Fibroblast of villous mesenchyme (primary cell): ENCODE data around the gene HINFP. TPM values are rescaled to one million over a fixed set of nuclear protein-coding genes. Genes with fewer than 3 reads are reported as not detected.
"Not testable (repeated sequence)": the region's sequence is repeated elsewhere in the genome, so short reads cannot be mapped to it uniquely, and the experiment has no call there.

ENCODE experiments used
- DNase-seq: peaks from one replicate; pipeline ENCODE4 v3.0.0-alpha.2; 2010; ENCODE audit warnings: low read depth
- H3K4me3 ChIP-seq: 2 replicates; pipeline ENCODE4 v1.5.1; 2011; ENCODE audit warnings: low read depth, mild to moderate bottlenecking, low read length
- CTCF ChIP-seq: IDR thresholded peaks from 2 replicates; pipeline ENCODE4 v1.5.1; 2012; ENCODE audit warnings: low read depth, mild to moderate bottlenecking, low read length; ENCODE audit not compliant: insufficient read depth
- total RNA-seq: library from RNA; depleted of rRNA; stranded (reverse); fragments of >200 nt; gene quantifications from 2 replicates; pipeline ENCODE4 v1.2.3, GENCODE V29; 2012

The HINFP gene
- total RNA-seq, 1 donor = 18.6 TPM

- TF ChIP-seq CTCF = no peak
- DNase-seq = peak; percentile 43
- H3K4me3 ChIP-seq = no peak overlapping the region
Measured at GRCh38 chr11:119126675-119127268, 5.4 kb downstream of the HINFP start.

GRCh38 chr11:119130662-119131061, 9.3 kb downstream of the HINFP start:
- peak; percentile 14 for TF ChIP-seq CTCF
- peak; percentile 68 for DNase-seq
- no peak overlapping the region for H3K4me3 ChIP-seq

DNA sequence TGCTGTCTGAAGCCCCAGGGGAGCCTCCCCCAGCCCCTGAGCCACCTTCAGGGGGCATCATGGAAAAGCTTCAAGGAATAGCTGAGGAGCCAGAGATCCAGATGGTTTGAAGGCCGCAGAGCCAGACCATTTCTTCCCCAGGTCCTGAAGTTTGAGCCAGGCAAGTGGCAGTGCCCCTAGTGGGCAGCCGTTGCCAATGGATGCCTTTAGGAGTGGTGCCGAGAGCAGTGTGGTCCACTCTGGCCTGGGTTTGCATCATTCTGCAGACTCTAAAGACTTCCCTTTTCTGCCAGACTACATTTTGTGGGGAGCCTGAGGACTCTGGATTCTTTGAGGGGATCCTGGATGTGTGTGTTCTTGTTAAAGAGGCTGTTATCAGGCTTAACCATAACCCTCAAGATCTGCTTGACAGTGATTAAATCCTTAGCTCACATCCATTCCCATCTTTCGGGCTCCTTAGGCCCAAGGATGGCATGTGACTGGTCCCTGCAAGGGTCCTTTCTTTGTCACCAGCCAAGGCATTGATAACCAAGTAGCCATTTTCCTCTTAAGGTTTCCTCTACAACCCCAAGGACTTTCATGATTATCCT, 13.1 kb downstream of the HINFP start:
- peak; percentile 54 for TF ChIP-seq CTCF
- H3K4me3 ChIP-seq = no peak overlapping the region
- no peak for DNase-seq

GRCh38 chr11:119139276-119139675, 17.9 kb downstream of the HINFP start:
- H3K4me3 ChIP-seq, DNase-seq: not testable (repeated sequence)

- peak; percentile 76 for DNase-seq
- no peak overlapping the region for H3K4me3 ChIP-seq
- TF ChIP-seq CTCF = peak; percentile 62
Measured at GRCh38 chr11:119144825-119145486, 23.6 kb downstream of the HINFP start.

GRCh38 chr11:119145551-119145950, 24.2 kb downstream of the HINFP start:
- no peak for TF ChIP-seq CTCF
- no peak overlapping the region for H3K4me3 ChIP-seq
- no peak for DNase-seq

DNA sequence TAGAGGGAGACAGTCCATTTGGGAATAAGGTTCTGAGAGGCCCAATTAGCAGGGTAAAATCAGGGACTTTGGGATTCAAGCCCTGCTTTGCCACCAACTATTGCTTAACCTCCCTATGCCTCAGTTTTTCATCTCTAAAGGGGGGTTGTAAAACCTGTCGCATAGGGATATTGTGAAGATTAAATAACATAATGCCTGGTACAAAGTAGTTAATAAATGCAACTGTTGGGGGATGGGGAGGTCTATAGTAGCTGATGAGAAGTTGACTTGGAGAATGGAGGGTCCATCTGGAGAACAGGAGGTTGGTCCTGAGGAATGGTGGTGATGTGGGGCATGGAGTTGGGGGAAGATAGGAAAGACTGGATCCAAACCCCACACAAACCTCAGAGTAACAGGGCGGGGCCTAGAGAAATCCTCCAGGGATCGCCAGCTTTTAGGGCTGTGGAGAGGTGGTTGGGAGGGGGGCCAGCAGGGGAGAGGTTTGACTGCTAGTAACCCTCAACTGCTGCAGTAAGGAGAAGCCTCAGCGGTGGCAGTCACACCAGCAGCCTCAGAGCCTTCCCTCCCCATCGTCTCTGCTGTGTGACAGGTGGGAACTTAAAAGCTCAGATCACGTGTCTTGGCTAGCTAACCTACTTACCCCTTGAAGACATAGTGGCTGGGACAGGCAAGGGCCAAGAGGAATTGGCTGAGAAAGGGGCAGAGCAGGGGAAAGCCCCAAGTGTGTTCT, 26.4 kb downstream of the HINFP start:
- no peak for DNase-seq
- no peak overlapping the region for H3K4me3 ChIP-seq
- no peak for TF ChIP-seq CTCF
